Measurements from ENCODE around the gene SCGN.

The SCGN gene

DNA sequence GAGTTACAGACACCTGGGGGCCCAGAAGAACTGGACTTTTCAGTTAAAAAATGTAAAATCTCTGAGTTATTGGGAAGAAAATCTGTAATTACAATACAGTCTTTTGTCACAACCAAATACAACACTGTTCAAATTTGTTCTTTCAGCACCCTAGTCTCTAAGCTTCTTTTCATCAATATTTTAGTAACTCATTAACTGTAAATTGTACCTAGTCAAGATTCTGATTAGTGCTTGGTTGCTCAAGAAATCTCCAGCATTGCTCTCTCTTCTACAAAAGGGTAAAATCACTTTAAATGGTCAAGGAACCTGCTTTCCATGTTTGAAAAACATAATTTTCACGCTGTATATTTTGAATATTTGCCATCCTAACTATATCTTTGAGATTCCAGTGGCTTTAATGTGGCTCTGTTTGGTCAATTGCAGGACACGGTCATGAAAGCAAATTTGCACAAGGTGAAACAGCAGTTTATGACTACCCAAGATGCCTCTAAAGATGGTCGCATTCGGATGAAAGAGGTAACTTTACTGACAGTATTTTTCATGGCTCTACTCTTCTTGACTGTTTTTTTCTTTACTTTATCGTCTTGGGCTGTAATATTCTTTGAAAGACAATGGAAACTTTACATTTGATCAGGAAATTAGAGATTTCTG lies 9.2 kb downstream of the SCGN start:
- no peak overlapping the region for H3K4me2 ChIP-seq
- no peak overlapping the region for H3K9ac ChIP-seq

DNA sequence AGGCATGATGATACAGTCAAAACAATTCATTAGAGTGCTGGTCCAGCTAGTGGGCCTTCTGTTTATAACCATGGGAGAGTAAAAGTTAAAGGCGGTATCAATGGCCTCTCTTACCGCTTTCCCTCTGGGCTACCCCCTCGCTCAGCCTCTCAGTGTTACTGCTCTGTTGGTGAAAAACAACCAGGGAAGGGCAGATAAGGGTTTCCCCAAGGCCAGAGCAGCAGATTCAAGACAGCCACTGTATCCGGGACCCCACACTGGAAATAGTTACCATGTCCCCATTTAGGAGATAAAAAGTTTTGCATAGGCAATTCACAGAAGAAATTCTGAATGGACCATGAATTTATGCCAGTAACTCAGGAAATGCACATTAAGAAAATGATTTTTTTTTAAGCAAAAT lies 13.4 kb downstream of the SCGN start:
- no peaks in the 10 kb centered on the region for H3K79me2 ChIP-seq (ENCODE audit: insufficient read depth, low read depth)
- H3K4me2 ChIP-seq, result no peak overlapping the region
- H3K36me3 ChIP-seq (ENCODE audit: insufficient read depth), result no peaks in the 10 kb centered on the region
- no peak overlapping the region for H3K9ac ChIP-seq
- no peaks in the 10 kb centered on the region for H3K4me1 ChIP-seq (ENCODE audit: low read depth, poor library complexity, severe bottlenecking)
- no peak overlapping the region for H2AFZ ChIP-seq (ENCODE audit: low read depth)
- no peak overlapping the region for H3K4me3 ChIP-seq (IDR thresholded peaks at IDR 0.05; ENCODE audit: insufficient read depth, low read depth, low read length)
- H3K27me3 ChIP-seq (ENCODE audit: insufficient read depth, low read depth), result no peaks in the 10 kb centered on the region
- TF ChIP-seq, protein P1, sequence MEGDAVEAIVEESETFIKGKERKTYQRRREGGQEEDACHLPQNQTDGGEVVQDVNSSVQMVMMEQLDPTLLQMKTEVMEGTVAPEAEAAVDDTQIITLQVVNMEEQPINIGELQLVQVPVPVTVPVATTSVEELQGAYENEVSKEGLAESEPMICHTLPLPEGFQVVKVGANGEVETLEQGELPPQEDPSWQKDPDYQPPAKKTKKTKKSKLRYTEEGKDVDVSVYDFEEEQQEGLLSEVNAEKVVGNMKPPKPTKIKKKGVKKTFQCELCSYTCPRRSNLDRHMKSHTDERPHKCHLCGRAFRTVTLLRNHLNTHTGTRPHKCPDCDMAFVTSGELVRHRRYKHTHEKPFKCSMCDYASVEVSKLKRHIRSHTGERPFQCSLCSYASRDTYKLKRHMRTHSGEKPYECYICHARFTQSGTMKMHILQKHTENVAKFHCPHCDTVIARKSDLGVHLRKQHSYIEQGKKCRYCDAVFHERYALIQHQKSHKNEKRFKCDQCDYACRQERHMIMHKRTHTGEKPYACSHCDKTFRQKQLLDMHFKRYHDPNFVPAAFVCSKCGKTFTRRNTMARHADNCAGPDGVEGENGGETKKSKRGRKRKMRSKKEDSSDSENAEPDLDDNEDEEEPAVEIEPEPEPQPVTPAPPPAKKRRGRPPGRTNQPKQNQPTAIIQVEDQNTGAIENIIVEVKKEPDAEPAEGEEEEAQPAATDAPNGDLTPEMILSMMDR (conservative IDR thresholded peaks at IDR 0.05; ENCODE audit: low read depth, low read length), result no peak
- H4K20me1 ChIP-seq (ENCODE audit: insufficient read depth), result no peaks in the 10 kb centered on the region
- H3K27ac ChIP-seq, result no peak overlapping the region

More for the DNA sequence above, 9.2 kb downstream of the SCGN start:
- Histone ChIP-seq H3K27me3 (ENCODE audit: insufficient read depth, low read depth) (no peaks in the 10 kb centered on the region), H3K4me1 (ENCODE audit: low read depth, poor library complexity, severe bottlenecking) (no peaks in the 10 kb centered on the region), H3K4me3 (IDR thresholded peaks at IDR 0.05; ENCODE audit: insufficient read depth, low read depth, low read length) (no peak overlapping the region), H2AFZ (ENCODE audit: low read depth) (no peak overlapping the region), H3K79me2 (ENCODE audit: insufficient read depth, low read depth) (no peaks in the 10 kb centered on the region), H3K27ac (no peak overlapping the region), H4K20me1 (ENCODE audit: insufficient read depth) (no peaks in the 10 kb centered on the region), H3K36me3 (ENCODE audit: insufficient read depth) (no peaks in the 10 kb centered on the region)
- TF ChIP-seq, protein P1 (conservative IDR thresholded peaks at IDR 0.05; ENCODE audit: low read depth, low read length), result no peak

DNA sequence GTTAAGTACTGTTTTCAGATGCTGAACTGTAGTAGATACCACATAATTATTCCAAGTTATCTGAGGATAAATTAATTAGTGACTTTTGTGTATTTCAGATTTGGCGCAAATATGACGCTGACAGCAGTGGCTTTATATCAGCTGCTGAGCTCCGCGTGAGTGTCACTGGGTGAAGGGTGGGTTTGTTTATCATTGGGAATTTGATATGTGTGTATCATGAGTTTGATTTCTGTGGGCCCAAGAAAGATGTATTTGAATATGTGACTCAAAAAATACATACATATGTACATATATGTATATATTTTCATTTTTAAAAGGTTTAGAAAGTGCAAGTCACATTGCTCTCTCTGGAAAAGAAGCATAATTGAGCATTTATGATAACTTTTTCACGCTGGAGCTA lies 17.4 kb downstream of the SCGN start:
- Histone ChIP-seq H3K27ac (no peak overlapping the region), H3K79me2 (ENCODE audit: insufficient read depth, low read depth) (no peaks in the 10 kb centered on the region), H3K4me2 (no peak overlapping the region), H3K4me1 (ENCODE audit: low read depth, poor library complexity, severe bottlenecking) (no peaks in the 10 kb centered on the region), H2AFZ (ENCODE audit: low read depth) (no peak overlapping the region), H4K20me1 (ENCODE audit: insufficient read depth) (no peaks in the 10 kb centered on the region), H3K9ac (no peak overlapping the region), H3K4me3 (IDR thresholded peaks at IDR 0.05; ENCODE audit: insufficient read depth, low read depth, low read length) (no peak overlapping the region), H3K27me3 (ENCODE audit: insufficient read depth, low read depth) (no peaks in the 10 kb centered on the region), H3K36me3 (ENCODE audit: insufficient read depth) (no peaks in the 10 kb centered on the region)
- TF ChIP-seq, protein P1 (conservative IDR thresholded peaks at IDR 0.05; ENCODE audit: low read depth, low read length), result no peak

DNA sequence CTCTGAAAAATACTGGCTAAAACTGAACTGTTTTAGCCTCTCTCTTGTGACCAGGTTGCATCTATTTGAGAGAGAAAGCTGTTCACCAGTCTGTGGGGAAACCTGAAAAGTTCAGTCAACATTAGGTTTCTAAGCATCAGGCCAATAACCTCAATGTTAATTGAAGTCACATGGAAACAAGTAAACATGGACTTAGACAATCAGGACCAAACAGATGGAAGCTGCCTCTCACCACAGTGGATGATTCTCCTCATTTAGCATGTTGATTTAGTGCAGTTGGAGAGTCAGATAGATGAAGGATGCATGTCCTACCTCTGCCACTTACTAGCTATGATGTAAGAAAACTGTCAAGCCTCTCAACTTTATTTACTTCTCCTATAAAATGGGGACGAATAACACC lies 18.2 kb downstream of the SCGN start:
- Histone ChIP-seq H3K27me3 (ENCODE audit: insufficient read depth, low read depth) (no peaks in the 10 kb centered on the region), H3K27ac (no peak overlapping the region), H3K79me2 (ENCODE audit: insufficient read depth, low read depth) (no peaks in the 10 kb centered on the region), H3K36me3 (ENCODE audit: insufficient read depth) (no peaks in the 10 kb centered on the region), H3K4me2 (no peak overlapping the region), H2AFZ (ENCODE audit: low read depth) (no peak overlapping the region), H3K9ac (no peak overlapping the region), H3K4me1 (ENCODE audit: low read depth, poor library complexity, severe bottlenecking) (no peaks in the 10 kb centered on the region), H4K20me1 (ENCODE audit: insufficient read depth) (no peaks in the 10 kb centered on the region), H3K4me3 (IDR thresholded peaks at IDR 0.05; ENCODE audit: insufficient read depth, low read depth, low read length) (no peak overlapping the region)
- TF ChIP-seq, protein P1 (conservative IDR thresholded peaks at IDR 0.05; ENCODE audit: low read depth, low read length), result no peak

All from KMS-11 (cell line).